ENCODE measurements around the gene B3GNT8. TPM values are rescaled to one million over a fixed set of nuclear protein-coding genes. Genes with fewer than 3 reads are reported as not detected.
A peak's percentile ranks its signal among the peaks of the same experiment; 100 is the strongest.

Gene B3GNT8
- polyA plus RNA-seq, 6 donors from 2014 or later, result 0.26 to 0.93 (median 0.35) TPM; not detected in 2

DNA sequence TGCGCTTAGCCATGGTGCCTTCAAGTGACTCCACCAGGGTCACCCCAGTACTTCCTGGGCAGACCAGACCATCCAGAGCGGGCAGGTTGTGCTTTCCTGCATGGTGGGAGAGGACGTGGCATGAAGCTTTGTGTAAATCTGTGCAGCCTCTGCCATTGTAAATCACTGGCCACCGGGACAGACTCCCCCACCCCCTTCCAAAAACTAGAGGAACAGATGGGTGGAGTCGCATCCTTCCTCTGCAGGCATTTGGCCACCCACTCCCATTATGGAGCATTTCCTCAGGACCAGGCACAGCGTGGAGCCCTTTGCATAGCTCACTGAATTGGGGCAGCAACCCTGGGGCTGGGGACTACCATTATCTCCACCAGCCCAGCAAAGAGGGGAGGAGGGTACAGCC is 21.4 kb downstream of the B3GNT8 start:
- Mint-ChIP-seq H3K36me3 (peaks cover 0 to 4% of the 10 kb centered on the region in 2 donors), H3K27ac (no peak overlapping the region)
- ATAC-seq (ENCODE audit: low read depth in 2 of 2), result no peak

DNA sequence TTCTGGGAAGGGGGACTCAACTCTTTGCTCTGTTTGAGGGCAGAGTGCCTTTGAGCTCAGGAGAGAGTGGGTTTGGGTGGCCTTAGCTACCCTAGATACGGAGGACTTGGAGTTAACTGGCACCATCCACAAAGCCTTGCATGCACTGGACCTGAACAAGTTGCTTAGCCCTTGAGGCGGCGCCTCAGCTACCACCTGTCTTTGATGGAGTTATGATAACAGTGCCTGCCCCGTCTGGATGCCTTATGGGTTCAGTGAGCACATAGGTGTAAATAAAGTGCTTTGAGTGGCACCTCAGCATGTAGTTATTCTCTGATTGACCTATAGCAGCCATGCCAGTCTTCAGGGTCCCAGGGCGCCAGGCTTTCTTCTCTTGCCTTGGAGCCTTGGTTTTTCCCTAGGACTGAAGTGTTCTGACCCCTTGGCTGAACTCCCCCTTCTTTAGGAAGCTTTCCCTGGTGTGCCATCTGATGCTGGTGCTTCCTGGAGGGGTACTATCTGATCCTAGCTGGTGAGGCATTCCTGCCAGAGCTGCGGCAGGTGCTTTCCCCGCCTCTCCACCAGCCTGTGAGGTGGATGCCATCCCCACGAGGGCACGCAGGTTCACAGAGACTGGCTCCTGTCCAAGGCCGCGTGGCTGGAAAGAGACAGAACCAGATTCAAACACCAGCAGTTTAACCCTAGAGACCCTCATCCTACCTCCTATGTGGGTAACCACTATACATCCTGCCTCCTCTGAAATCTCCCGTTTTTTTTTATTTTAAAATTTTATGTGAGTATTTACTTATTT is 23.8 kb downstream of the B3GNT8 start:
- no peak for ATAC-seq (ENCODE audit: low read depth in 2 of 2)
- peak overlapping the region in 1 of 6 donors; percentile 16 for H3K27ac Mint-ChIP-seq
- H3K36me3 Mint-ChIP-seq, result peaks cover 0 to 4% of the 10 kb centered on the region in 2 donors
- H3K27me3 Mint-ChIP-seq, result no peaks in the 10 kb centered on the region
- peak overlapping the region in 1 of 8 donors; percentile 12 for H3K4me3 Mint-ChIP-seq
- no peak for DNase-seq
- peaks cover 15 to 32% (median 30%) of the 10 kb centered on the region in 3 donors for H3K4me1 Mint-ChIP-seq
- no peaks in the 10 kb centered on the region for H3K9me3 Mint-ChIP-seq

More for the DNA sequence above, 21.4 kb downstream of the B3GNT8 start:
- peaks cover 14 to 37% (median 24%) of the 10 kb centered on the region in 3 donors for H3K4me1 Mint-ChIP-seq
- no peak overlapping the region for H3K4me3 Mint-ChIP-seq
- no peaks in the 10 kb centered on the region for H3K9me3 Mint-ChIP-seq
- H3K27me3 Mint-ChIP-seq, result no peaks in the 10 kb centered on the region
- DNase-seq, result no peak

DNA sequence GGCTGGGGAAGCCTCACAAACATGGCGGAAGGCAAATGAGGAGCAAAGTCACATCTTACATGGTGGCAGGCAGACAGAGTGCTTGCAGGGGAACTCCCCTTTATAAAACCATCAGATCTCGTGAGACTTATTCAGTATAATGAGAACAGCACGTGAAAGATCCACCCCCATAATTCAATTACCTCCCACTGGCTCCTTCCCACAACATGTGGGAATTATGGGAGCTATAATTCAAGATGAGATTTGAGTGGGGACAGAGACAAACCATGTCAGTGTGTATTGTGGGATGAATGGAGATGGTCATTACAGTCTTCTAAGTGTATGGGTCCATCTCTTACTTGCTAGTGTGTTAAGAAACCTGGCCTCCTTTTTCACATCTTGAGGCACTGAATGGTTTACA is 25.2 kb downstream of the B3GNT8 start:
- ATAC-seq (ENCODE audit: low read depth in 2 of 2) (no peak), DNase-seq (no peak)
- Mint-ChIP-seq H3K9me3 (no peaks in the 10 kb centered on the region), H3K27me3 (no peaks in the 10 kb centered on the region), H3K27ac (no peak overlapping the region), H3K36me3 (peaks cover 0 to 4% of the 10 kb centered on the region in 2 donors), H3K4me1 (peaks cover 29 to 41% (median 33%) of the 10 kb centered on the region in 3 donors), H3K4me3 (no peak overlapping the region)

DNA sequence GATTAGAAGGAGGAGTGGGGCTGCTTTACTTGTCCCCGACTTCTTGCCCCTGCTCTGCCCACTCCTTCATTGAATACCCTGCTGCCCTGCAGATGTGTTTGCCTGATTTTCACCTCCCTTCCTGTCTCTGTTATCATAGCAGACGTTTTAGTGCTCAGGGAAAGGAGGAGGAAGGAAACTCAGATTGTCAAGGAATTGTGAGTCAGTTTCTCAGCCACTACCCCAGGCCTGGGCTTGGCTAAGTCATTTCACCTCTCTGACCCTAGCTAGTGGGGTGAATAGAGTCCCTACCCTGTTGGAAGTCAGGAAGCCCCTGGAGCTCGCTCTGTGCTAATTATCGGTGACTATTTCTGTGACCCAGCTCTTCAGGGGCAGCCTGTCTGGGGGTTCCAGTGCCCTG is 25.7 kb downstream of the B3GNT8 start:
- DNase-seq (no peak), ATAC-seq (ENCODE audit: low read depth in 2 of 2) (no peak)
- Mint-ChIP-seq H3K27ac (peak overlapping the region in 1 of 6 donors; percentile 79), H3K4me3 (no peak overlapping the region), H3K4me1 (peaks cover 30 to 41% (median 32%) of the 10 kb centered on the region in 3 donors), H3K9me3 (no peaks in the 10 kb centered on the region), H3K36me3 (peaks cover 0 to 4% of the 10 kb centered on the region in 2 donors), H3K27me3 (no peaks in the 10 kb centered on the region)

DNA sequence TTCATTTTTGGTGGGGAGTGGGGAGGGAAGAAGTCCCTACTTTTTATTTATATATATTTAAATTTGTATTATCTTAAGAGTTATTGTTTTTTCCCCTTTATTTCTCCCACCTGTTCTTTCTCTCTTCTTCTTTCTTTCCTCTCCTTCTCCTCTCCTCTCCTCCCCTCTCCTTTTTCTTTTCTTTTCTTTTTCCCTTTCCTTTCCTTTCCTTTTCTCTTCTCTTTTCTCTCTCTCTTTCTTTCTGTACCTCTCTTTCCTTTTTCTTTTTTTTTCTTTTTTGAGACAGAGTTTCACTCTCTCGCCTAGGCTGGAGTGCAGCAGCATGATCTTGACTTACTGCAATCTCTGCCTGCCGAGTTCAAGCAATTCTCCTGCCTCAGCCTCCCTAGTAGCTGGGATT is 27.6 kb downstream of the B3GNT8 start:
- Mint-ChIP-seq H3K27me3 (no peaks in the 10 kb centered on the region), H3K4me1 (peaks cover 42 to 55% (median 43%) of the 10 kb centered on the region in 3 donors), H3K36me3 (peaks cover 0 to 4% of the 10 kb centered on the region in 2 donors), H3K4me3 (peak overlapping the region; percentile 29 to 100 (median 98)), H3K9me3 (no peaks in the 10 kb centered on the region), H3K27ac (peak overlapping the region in 4 of 6 donors; percentile 19 to 93 (median 61))
- DNase-seq, result no peak
- ATAC-seq (ENCODE audit: low read depth in 2 of 2), result no peak

DNA sequence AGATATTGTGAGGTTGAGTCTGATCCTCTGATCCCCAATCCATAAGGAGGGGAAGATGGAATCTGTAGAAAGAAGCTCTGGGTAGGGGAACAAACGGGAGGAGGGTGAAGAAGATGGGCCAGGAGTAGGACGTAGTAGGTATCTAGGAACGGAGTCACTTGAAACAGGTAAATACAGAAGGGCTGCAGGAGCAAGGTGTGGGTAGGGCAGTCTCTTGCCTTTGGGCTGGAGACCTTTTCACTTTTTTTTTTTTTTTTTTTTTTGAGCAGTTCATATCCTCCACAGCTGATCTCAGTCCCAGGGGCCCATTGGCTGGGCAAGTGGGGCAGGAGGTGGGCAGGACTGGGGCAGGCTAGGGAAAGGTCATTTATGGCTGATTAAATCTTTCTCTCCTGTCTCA is 28.1 kb downstream of the B3GNT8 start:
- no peak for DNase-seq
- Mint-ChIP-seq H3K27ac (peak overlapping the region in 3 of 6 donors; percentile 29 to 52 (median 41)), H3K4me1 (peaks cover 42 to 55% (median 43%) of the 10 kb centered on the region in 3 donors), H3K4me3 (peak overlapping the region in 7 of 8 donors; percentile 90 to 100 (median 99)), H3K9me3 (no peaks in the 10 kb centered on the region), H3K27me3 (no peaks in the 10 kb centered on the region), H3K36me3 (peaks cover 0 to 4% of the 10 kb centered on the region in 2 donors)
- no peak for ATAC-seq (ENCODE audit: low read depth in 2 of 2)

DNA sequence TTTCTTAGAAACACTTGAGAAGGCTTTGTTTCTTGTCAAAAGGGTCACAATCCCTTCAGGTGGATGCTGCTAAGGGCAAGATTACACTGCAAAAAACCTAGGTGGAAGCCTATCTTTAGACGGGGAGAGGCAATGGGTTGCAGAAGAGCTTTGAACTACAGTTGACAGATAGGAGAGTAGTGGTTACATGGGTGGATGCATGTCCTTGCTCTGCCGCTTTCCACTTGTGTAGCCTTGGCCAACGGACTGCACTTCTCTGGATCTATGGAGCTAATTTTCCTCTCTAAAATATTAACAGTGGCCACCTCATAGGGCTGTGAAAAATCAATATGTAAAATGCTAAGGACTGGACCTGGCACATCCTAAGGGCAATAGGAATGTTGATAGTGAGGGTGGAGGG is 28.6 kb downstream of the B3GNT8 start:
- peaks cover 42 to 57% (median 43%) of the 10 kb centered on the region in 3 donors for H3K4me1 Mint-ChIP-seq
- peak overlapping the region; percentile 90 to 100 (median 99) for H3K4me3 Mint-ChIP-seq
- H3K9me3 Mint-ChIP-seq, result no peaks in the 10 kb centered on the region
- no peak for DNase-seq
- H3K27ac Mint-ChIP-seq, result peak overlapping the region in 4 of 6 donors; percentile 41 to 100 (median 78)
- H3K27me3 Mint-ChIP-seq, result no peaks in the 10 kb centered on the region
- no peak for ATAC-seq (ENCODE audit: low read depth in 2 of 2)
- H3K36me3 Mint-ChIP-seq, result peaks cover 0 to 4% of the 10 kb centered on the region in 2 donors

DNA sequence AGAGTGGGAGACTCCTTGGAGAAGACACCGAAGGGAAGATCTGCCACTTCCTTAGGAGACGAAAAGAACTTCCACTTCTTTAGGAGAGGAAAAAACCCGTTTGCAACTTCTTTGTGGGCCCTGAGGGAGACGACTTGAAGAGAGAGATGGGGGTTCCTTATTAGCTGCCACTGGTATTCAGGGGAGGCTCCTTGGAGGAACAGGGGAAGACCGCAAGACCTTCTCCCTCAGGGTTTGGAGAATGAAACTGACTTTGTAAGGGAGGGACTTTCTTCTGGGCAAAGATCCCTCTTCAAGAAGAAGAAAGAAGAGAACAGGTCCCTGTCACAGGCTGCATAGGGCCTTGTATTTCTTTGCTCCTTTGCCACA is 29.1 kb downstream of the B3GNT8 start:
- peaks cover 42 to 57% (median 43%) of the 10 kb centered on the region in 3 donors for H3K4me1 Mint-ChIP-seq
- no peaks in the 10 kb centered on the region for H3K9me3 Mint-ChIP-seq
- H3K27ac Mint-ChIP-seq, result peak overlapping the region; percentile 99 to 100 (median 100)
- ATAC-seq (ENCODE audit: low read depth in 2 of 2) (no peak), DNase-seq (no peak)
- H3K4me3 Mint-ChIP-seq, result peak overlapping the region; percentile 90 to 100 (median 99)
- H3K27me3 Mint-ChIP-seq, result no peaks in the 10 kb centered on the region
- H3K36me3 Mint-ChIP-seq, result peaks cover 0 to 4% of the 10 kb centered on the region in 2 donors

DNA sequence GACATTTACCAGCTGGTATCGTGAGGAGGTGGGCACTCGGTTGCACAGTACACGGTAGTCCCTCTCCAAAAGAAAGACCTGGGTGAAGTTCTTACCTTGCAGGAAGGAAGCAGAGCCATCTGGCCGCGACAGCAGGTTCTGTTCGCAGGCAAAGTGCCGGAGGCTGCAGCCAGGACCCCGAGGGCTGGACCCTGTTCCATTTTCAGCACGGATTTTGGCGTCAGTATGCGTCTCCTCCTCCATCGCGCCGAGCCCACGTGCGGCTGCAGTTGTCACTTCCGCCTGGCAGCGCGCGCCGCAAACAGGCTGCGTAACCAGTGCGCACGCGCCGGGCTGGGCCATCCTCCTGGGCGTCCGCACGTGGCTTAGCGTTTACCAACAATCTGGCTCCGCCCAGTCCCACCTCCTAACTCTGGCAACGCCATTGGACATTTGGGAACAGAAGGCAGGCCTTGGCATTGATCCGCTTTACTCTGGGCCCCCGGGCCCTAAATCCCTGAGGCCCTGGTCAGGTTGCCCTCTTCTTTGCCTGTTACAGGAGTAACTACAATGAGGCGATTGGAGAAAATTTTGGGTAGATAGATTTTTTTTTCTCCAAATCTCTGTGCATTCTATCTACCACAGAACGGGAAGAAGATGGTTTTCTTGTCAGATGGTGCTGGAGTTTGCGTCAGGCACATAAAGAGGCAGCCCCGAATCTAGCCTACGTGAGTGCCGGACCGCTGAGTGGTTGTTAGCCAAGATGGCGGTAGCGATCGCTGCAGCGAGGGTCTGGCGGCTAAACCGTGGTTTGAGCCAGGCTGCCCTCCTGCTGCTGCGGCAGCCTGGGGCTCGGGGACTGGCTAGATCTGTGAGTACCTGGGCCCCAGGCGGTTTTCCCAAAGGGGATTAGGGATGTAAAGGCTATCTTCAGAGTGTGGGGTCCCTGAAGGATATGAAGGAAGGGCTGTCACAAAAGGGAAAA is 29.8 kb downstream of the B3GNT8 start, which contains the start of the genes BCKDHA and EXOSC5:
BCKDHA (plus strand) TSS at position 733 of the 964 bp plus-strand sequence; CDS start at position 743, 10 bp downstream.
EXOSC5 (minus strand) TSS at position 274 of the 964 bp plus-strand sequence; CDS start at position 243, 31 bp downstream.
- Mint-ChIP-seq H3K9me3 (no peaks in the 10 kb centered on the region), H3K4me1 (peaks cover 42 to 57% (median 42%) of the 10 kb centered on the region in 3 donors), H3K4me3 (peak within 1 kb of the TSS; percentile 90 to 100 (median 99)), H3K36me3 (peaks cover 4 to 5% of the 10 kb centered on the region in 2 donors), H3K27ac (peak within 1 kb of the TSS; percentile 99 to 100 (median 100)), H3K27me3 (no peaks in the 10 kb centered on the region)
- DNase-seq (peak; percentile 99), ATAC-seq (ENCODE audit: low read depth in 2 of 2) (peak; percentile 97 to 98)

DNA sequence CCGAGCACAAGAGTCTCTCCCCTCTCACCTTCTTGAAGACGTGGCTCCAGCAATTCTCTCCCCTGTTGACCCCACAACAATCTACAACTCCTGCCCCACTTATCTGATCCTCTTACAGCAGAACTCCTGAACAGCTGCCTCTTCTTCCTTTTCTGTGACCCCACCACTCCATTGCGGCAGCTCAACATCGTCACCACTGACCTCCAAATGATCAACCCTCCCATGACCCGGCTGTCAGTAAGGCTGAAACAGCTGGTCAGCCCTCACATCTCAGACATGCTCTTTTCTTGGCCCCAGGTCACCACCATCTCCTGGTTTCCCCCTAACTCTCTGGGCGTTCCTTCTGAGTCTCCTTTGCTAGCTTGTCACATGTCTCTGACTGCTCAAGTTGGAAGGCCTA is 31.8 kb downstream of the B3GNT8 start:
- peak overlapping the region in 7 of 8 donors; percentile 31 to 100 (median 98) for H3K4me3 Mint-ChIP-seq
- no peaks in the 10 kb centered on the region for H3K9me3 Mint-ChIP-seq
- peaks cover 0 to 15% of the 10 kb centered on the region in 2 donors for H3K36me3 Mint-ChIP-seq
- no peak for ATAC-seq (ENCODE audit: low read depth in 2 of 2)
- peaks cover 38 to 48% (median 42%) of the 10 kb centered on the region in 3 donors for H3K4me1 Mint-ChIP-seq
- no peaks in the 10 kb centered on the region for H3K27me3 Mint-ChIP-seq
- peak overlapping the region; percentile 22 to 82 (median 38) for H3K27ac Mint-ChIP-seq
- DNase-seq, result no peak

DNA sequence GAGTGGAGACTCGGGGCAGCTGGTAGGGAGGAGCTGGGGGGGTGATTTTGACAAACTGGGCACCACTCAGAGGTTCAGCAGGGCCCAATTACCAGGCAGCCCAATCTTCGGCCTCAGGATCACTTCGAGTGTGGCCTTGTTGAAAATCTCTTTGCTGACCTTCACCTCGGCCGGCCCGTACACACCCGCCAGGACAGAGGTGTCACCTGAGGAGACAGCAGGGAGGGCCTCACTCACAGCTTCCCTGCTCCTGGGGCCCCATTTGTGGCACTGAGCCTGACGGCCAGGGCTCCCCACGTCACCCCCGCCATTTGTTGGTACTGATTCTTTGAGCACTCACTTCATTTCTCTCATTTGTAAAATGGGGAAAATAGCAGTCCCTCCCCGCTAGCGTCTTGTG is 34.4 kb downstream of the B3GNT8 start:
- Mint-ChIP-seq H3K9me3 (no peaks in the 10 kb centered on the region), H3K36me3 (peaks cover 0 to 15% of the 10 kb centered on the region in 2 donors), H3K27me3 (no peaks in the 10 kb centered on the region), H3K4me3 (peak overlapping the region in 1 of 8 donors; percentile 22), H3K4me1 (peaks cover 18 to 29% (median 21%) of the 10 kb centered on the region in 3 donors), H3K27ac (peak overlapping the region in 1 of 6 donors; percentile 92)
- ATAC-seq (ENCODE audit: low read depth in 2 of 2) (no peak), DNase-seq (no peak)

DNA sequence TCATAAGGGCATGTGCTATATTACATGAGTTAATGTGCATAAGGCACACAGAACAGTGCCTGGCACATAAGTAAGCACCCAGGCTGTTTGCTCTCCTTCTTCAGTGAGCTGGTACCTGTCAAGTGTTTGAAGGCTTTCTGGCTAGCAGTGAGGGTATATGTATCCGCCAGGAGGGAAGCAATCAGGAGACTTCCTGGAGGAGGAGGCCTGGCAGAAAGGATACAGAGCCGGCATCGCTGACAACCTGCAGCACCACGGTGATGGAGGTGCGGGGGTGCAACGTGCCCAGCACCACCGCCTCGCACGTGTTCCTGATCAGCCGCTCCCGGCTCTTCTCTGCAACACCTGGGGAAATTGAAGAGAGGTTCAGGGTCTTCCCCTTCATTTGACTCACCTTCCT is 35.6 kb downstream of the B3GNT8 start:
- H3K27ac Mint-ChIP-seq, result no peak overlapping the region
- H3K36me3 Mint-ChIP-seq, result peaks cover 0 to 15% of the 10 kb centered on the region in 2 donors

DNA sequence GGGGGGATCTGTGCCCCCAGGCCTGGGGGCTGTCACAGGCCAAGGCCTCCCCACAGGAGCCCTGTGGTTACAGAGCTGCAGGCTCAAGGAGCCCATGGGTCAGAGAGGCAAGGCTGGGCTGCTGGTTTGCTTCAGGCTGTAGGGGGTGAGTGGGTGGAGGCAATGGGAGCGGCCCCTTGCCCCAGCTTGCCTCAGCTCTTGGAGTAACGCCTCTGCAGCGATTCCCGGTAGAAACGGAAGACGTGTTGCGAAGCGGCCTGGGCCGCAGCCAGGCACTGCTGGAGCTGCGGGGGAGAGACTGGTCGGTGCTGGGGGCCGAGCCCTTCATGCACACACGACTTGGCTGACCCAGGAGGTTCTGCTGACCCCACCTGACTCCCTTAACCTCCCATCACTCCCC is 40.7 kb downstream of the B3GNT8 start:
- Mint-ChIP-seq H3K4me3 (no peak overlapping the region), H3K36me3 (peaks cover 0 to 7% of the 10 kb centered on the region in 2 donors), H3K9me3 (no peaks in the 10 kb centered on the region), H3K27me3 (no peaks in the 10 kb centered on the region), H3K4me1 (no peaks in the 10 kb centered on the region), H3K27ac (no peak overlapping the region)
- no peak for DNase-seq
- ATAC-seq (ENCODE audit: low read depth in 2 of 2), result no peak

More for the DNA sequence above, 35.6 kb downstream of the B3GNT8 start:
- no peak overlapping the region for H3K4me3 Mint-ChIP-seq
- no peaks in the 10 kb centered on the region for H3K27me3 Mint-ChIP-seq
- DNase-seq (no peak), ATAC-seq (ENCODE audit: low read depth in 2 of 2) (no peak)
- H3K9me3 Mint-ChIP-seq, result no peaks in the 10 kb centered on the region
- peaks cover 12 to 19% (median 16%) of the 10 kb centered on the region in 3 donors for H3K4me1 Mint-ChIP-seq

All from naive B cell (primary cell).